PC-3 (cell line): ENCODE results near the gene CCDC88B. TPM values are rescaled to one million over a fixed set of nuclear protein-coding genes. Genes with fewer than 3 reads are reported as not detected.

Experiments
- ATAC-seq: fragments of 200-7000 bp; cut with Tn5 transposase; 2 replicates; pipeline ENCODE4 v1.9.1; 2020; ENCODE audit warnings: mild to moderate bottlenecking, moderate library complexity
- BruUV-seq: library from RNA; stranded (reverse); fragments of 400-500 nt; replicated peaks from 2 replicates; lab custom pipeline; 2021; lab: Mats Ljungman, UMichigan
- CTCF ChIA-PET: fragments of 300-600 bp; sonication (Branson Sonifier 250); formaldehyde crosslinking; loops from one replicate; lab custom pipeline; 2022; ENCODE audit warnings: antibody characterized with exemption; lab: Charles Lee
- POLR2A ChIA-PET: fragments of 300-600 bp; sonication (Branson Sonifier 250); formaldehyde crosslinking; loops from one replicate; lab custom pipeline; 2022; ENCODE audit warnings: antibody characterized with exemption; ENCODE audit not compliant: unreplicated experiment; lab: Charles Lee
- DNase-seq: peaks from one replicate; pipeline ENCODE4 v3.0.0-alpha.2; 2015
- H2AFZ ChIP-seq: fragments of 300-600 bp; sonication (generic); 2 replicates; pipeline ENCODE4 v1.6.0; 2016; ENCODE audit warnings: antibody characterized with exemption, low read length
- H3F3A ChIP-seq: fragments of 300-600 bp; sonication (generic); one replicate; pipeline ENCODE4 v1.6.0; 2017; ENCODE audit warnings: antibody characterized with exemption, low read length, control low read depth, mild to moderate bottlenecking; ENCODE audit not compliant: unreplicated experiment
- H3K27ac ChIP-seq: fragments of 300-600 bp; sonication (generic); 2 replicates; pipeline ENCODE4 v1.5.1; 2016; ENCODE audit warnings: mild to moderate bottlenecking, low read length
- H3K27me3 ChIP-seq: fragments of 300-600 bp; sonication (generic); 2 replicates; pipeline ENCODE4 v1.6.1; 2016; ENCODE audit warnings: low read length, mixed read lengths
- H3K36me3 ChIP-seq: fragments of 300-600 bp; sonication (generic); 2 replicates; pipeline ENCODE4 v1.6.1; 2016; ENCODE audit warnings: low read depth, mixed run types, low read length, mixed read lengths
- H3K4me1 ChIP-seq: fragments of 300-600 bp; sonication (generic); 2 replicates; pipeline ENCODE4 v1.5.1; 2016; ENCODE audit warnings: low read length; ENCODE audit not compliant: insufficient read depth
- H3K4me2 ChIP-seq: fragments of 300-600 bp; sonication (generic); 2 replicates; pipeline ENCODE4 v1.6.0; 2016; ENCODE audit warnings: low read length
- H3K4me3 ChIP-seq: fragments of 300-600 bp; sonication (generic); 2 replicates; pipeline ENCODE4 v1.5.1; 2016; ENCODE audit warnings: mild to moderate bottlenecking, low read length, mixed read lengths
- H3K79me2 ChIP-seq: fragments of 300-600 bp; sonication (generic); 2 replicates; pipeline ENCODE4 v1.6.1; 2017; ENCODE audit warnings: low read length, mixed read lengths
- H3K9ac ChIP-seq: fragments of 300-600 bp; sonication (generic); 2 replicates; pipeline ENCODE4 v1.6.0; 2016; ENCODE audit warnings: mild to moderate bottlenecking, low read length
- H3K9me2 ChIP-seq: fragments of 300-600 bp; sonication (generic); replicated peaks from 2 replicates; pipeline ENCODE4 v1.6.1; 2016; ENCODE audit warnings: mixed run types, low read length, mixed read lengths
- H3K9me3 ChIP-seq: fragments of 300-600 bp; sonication (generic); 2 replicates; pipeline ENCODE4 v1.6.1; 2016; ENCODE audit warnings: low read length, mixed read lengths
- H4K20me1 ChIP-seq: fragments of 300-600 bp; sonication (generic); 2 replicates; pipeline ENCODE4 v1.6.1; 2016; ENCODE audit warnings: low read length, mixed read lengths
- CTCF ChIP-seq: fragments of 300-600 bp; sonication (generic); conservative IDR thresholded peaks from 2 replicates; pipeline ENCODE4 v1.5.1; 2017; ENCODE audit warnings: antibody characterized with exemption, low read depth, mild to moderate bottlenecking, low read length
- EZH2 ChIP-seq: fragments of 300-600 bp; sonication (generic); IDR thresholded peaks from one replicate; pipeline ENCODE4 v1.6.1; 2017; ENCODE audit warnings: antibody characterized with exemption, mild to moderate bottlenecking, low read length; ENCODE audit not compliant: unreplicated experiment
- EZH2phosphoT487 ChIP-seq: fragments of 300-600 bp; sonication (generic); IDR thresholded peaks from 2 replicates; pipeline ENCODE4 v1.6.1; 2018; ENCODE audit warnings: mild to moderate bottlenecking, antibody characterized with exemption, low read length, borderline replicate concordance
- intact Hi-C: fragments of 100-400 bp; cut with micrococcal nuclease; formaldehyde crosslinking; loops from 2 replicates; pipeline ENCODE4 v1.9.0; 2023
- total RNA-seq: library from RNA; depleted of rRNA; stranded (reverse); fragments of >200 nt; gene quantifications from 2 replicates; pipeline ENCODE4 v1.2.3, GENCODE V29; 2014

The CCDC88B gene
- total RNA-seq, 1 experiment from 2014 or later = 21.0 TPM

- Histone ChIP-seq H3K4me3 (peak overlapping the region; percentile 64), H2AFZ (peak overlapping the region; percentile 82), H3K9me3 (no peaks in the 10 kb centered on the region), H3K9me2 (no peaks in the 10 kb centered on the region), H3K36me3 (no peaks in the 10 kb centered on the region), H3F3A (no peaks in the 10 kb centered on the region), H3K4me2 (peak overlapping the region; percentile 90), H3K79me2 (no peaks in the 10 kb centered on the region), H3K27ac (no peak overlapping the region), H3K4me1 (peaks cover 28% of the 10 kb centered on the region), H4K20me1 (no peaks in the 10 kb centered on the region), H3K27me3 (peaks cover 18% of the 10 kb centered on the region), H3K9ac (no peak overlapping the region)
- ChIA-PET CTCF (no interaction called here), POLR2A (no interaction called here)
- TF ChIP-seq EZH2phosphoT487 (0 out of 2 replicates have a peak, but pooled peaks have one; percentile 26), EZH2 (no peak), CTCF (no peak)
- ATAC-seq = 0 out of 2 replicates have a peak, but pooled peaks have one; percentile 1
- BruUV-seq = no TSS peak
- DNase-seq = no peak
- intact Hi-C loops = no loop called here
These were observed 40.8 kb upstream of the CCDC88B start for GRCh38 chr11:64298966-64299846.

- ChIA-PET POLR2A (interaction anchor here (1.1 kb wide), 1 partner anchor 59 kb away, joined by 3 read pairs; no protein-coding TSS in a partner anchor), CTCF (interaction anchor here (0.5 to 2.2 kb wide), 13 partner anchors 11 to 285 kb away, joined by 3 to 13 read pairs (median 4); partner anchors contain the start of genes FKBP2, PRDX5, STIP1 and TRMT112)
- no peak within 1 kb of the TSS for H3K27ac ChIP-seq
- DNase-seq (no peak), ATAC-seq (no peak)
- peak within 1 kb of the TSS; percentile 64 for H3K4me3 ChIP-seq
- H3K79me2 ChIP-seq = no peaks in the 10 kb centered on the region
- no peaks in the 10 kb centered on the region for H3K36me3 ChIP-seq
- H3K9me2 ChIP-seq = no peaks in the 10 kb centered on the region
- H3K4me2 ChIP-seq = peak within 1 kb of the TSS; percentile 90
- H3K9me3 ChIP-seq = no peaks in the 10 kb centered on the region
- intact Hi-C loops = loop anchor here (2.0 kb wide), 3 partner anchors 15 to 53 kb away; partner anchors contain the start of genes BAD, GPR137 and PPP1R14B
- BruUV-seq = no TSS peak
- peaks cover 18% of the 10 kb centered on the region for H3K27me3 ChIP-seq
- peak within 1 kb of the TSS; percentile 5; the same call in 1 of the 2 replicates for H3K9ac ChIP-seq
- no peaks in the 10 kb centered on the region for H3F3A ChIP-seq
- H2AFZ ChIP-seq = peak within 1 kb of the TSS; percentile 82
- TF ChIP-seq CTCF (no peak), EZH2phosphoT487 (no peak), EZH2 (no peak)
- H3K4me1 ChIP-seq = peaks cover 34% of the 10 kb centered on the region
- H4K20me1 ChIP-seq = no peaks in the 10 kb centered on the region
These were observed 40.0 kb upstream of the CCDC88B start, which contains the start of gene CATSPERZ for GRCh38 chr11:64299847-64300648. TSS of gene CATSPERZ (plus strand) at chr11:64300358. CDS start at chr11:64300411, 53 bp downstream.
